Stimulated activated CD8-positive, alpha-beta memory T cell treated with anti-CD3 and anti-CD28 coated beads, Interleukin-15, amount 100 ng/mL, for 1 hour (primary cell): ENCODE results near the gene ADAMTSL5.

ENCODE experiments used
- DNase-seq: peaks from one replicate; pipeline ENCODE4 v3.0.0-alpha.2; 2020; ENCODE audit warnings: low read depth

Gene ADAMTSL5

GRCh38 chr19:1467215-1467489 is 45.7 kb downstream of the ADAMTSL5 start:
- DNase-seq = no peak

- no peak for DNase-seq
These were observed 46.2 kb downstream of the ADAMTSL5 start for GRCh38 chr19:1466461-1467214.

GRCh38 chr19:1466018-1466460 is 46.8 kb downstream of the ADAMTSL5 start:
- DNase-seq = no peak

- DNase-seq = no peak
These were observed 47.4 kb downstream of the ADAMTSL5 start for GRCh38 chr19:1465191-1466016.

GRCh38 chr19:1461862-1462261 is 51.0 kb downstream of the ADAMTSL5 start:
- DNase-seq = no peak

GRCh38 chr19:1460033-1460995 is 52.5 kb downstream of the ADAMTSL5 start:
- no peak for DNase-seq

- DNase-seq = no peak
These were observed 53.3 kb downstream of the ADAMTSL5 start for GRCh38 chr19:1459479-1459878.

GRCh38 chr19:1457892-1458291 is 54.9 kb downstream of the ADAMTSL5 start:
- DNase-seq = no peak

- DNase-seq = no peak
These were observed 55.6 kb downstream of the ADAMTSL5 start for GRCh38 chr19:1457031-1457739.

GRCh38 chr19:1456121-1456900 is 56.5 kb downstream of the ADAMTSL5 start:
- DNase-seq = no peak

- DNase-seq = no peak
These were observed 57.3 kb downstream of the ADAMTSL5 start for GRCh38 chr19:1455336-1456120.
